Activated CD8-positive, alpha-beta T cell treated with anti-CD3 and anti-CD28 coated beads for 36 hours (primary cell): ENCODE data around the gene FBXL2. TPM values are rescaled to one million over a fixed set of nuclear protein-coding genes. Genes with fewer than 3 reads are reported as not detected.

Experiments
- ATAC-seq: fragments of 200-7000 bp; cut with Tn5 transposase; one replicate; pipeline ENCODE4 v1.10.0; 2021; ENCODE audit warnings: mild to moderate bottlenecking, moderate library complexity
- CTCF ChIA-PET: fragments of 350-600 bp; sonication (Branson Sonifier 250); formaldehyde crosslinking; loops from one replicate; lab custom pipeline; 2021; ENCODE audit warnings: antibody characterized with exemption; lab: Charles Lee
- POLR2A ChIA-PET: fragments of 350-600 bp; sonication (Branson Sonifier 250); formaldehyde crosslinking; loops from one replicate; lab custom pipeline; 2021; ENCODE audit warnings: antibody characterized with exemption; lab: Charles Lee
- DNase-seq: peaks from one replicate; pipeline ENCODE4 v3.0.0-alpha.2; 2020
- H3K27ac Mint-ChIP-seq: one replicate; pipeline ENCODE4 v1.8.0; 2021; ENCODE audit warnings: mild to moderate bottlenecking, mixed read lengths
- H3K27me3 Mint-ChIP-seq: one replicate; pipeline ENCODE4 v1.8.0; 2021; ENCODE audit warnings: mixed read lengths
- H3K36me3 Mint-ChIP-seq: one replicate; pipeline ENCODE4 v1.8.0; 2021; ENCODE audit warnings: low read depth, mixed read lengths
- H3K4me1 Mint-ChIP-seq: one replicate; pipeline ENCODE4 v1.8.0; 2021; ENCODE audit warnings: low read depth, mixed read lengths
- H3K4me3 Mint-ChIP-seq: one replicate; pipeline ENCODE4 v1.8.0; 2021; ENCODE audit warnings: mild to moderate bottlenecking, moderate library complexity, mixed read lengths
- H3K9me3 Mint-ChIP-seq: one replicate; pipeline ENCODE4 v1.8.0; 2021; ENCODE audit warnings: mixed read lengths
- intact Hi-C: fragments of 100-400 bp; cut with micrococcal nuclease; formaldehyde crosslinking; loops from one replicate; pipeline ENCODE4 v1.10.0; 2022
- total RNA-seq, 2 experiments: library from RNA; stranded (reverse); gene quantifications; one replicate each; pipeline ENCODE4 v1.2.3, GENCODE V29; 2021
- TF ChIP-seq, protein P1 (sequence below): fragments of 200-600 bp; IDR thresholded peaks from one replicate; pipeline ENCODE4 v1.8.0; 2022; ENCODE audit warnings: antibody characterized with exemption, mild to moderate bottlenecking

Gene FBXL2
- total RNA-seq, 2 experiments from 2014 or later, result not detected

DNA sequence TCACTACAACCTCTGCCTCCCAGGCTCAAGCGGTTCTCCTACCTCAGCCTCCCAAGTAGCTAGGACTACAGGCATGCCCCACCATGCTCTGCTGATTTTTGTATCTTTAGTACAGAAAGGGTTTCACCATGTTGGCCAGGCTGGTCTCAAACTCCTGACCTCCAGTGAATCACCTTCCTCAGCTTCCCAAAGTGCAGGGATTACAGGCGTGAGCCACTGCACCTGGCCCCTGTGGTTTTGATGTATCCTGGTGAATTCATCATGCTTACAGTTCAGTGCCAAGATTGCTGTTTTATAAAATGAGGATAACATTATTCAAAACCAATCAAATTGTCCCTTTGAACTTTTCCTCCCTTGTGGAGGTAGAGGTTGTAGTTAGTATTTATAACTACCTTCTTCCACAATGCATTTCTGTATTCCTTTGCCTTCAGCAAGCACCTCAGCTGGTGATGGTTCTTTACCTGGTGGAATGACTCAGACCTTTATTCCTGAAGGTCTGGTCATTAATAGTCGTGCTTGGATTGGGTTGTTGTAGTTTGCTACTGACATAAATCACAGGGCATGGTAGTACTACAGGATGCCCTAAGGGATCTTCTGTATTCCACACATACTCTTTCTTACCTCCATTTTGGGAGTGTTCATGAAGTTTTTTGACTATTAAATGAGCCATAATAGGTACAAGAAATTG lies 86.0 kb downstream of the FBXL2 start:
- DNase-seq, result no peak
- CTCF ChIA-PET, result interaction anchor here (3.3 kb wide), 1 partner anchor 10 kb away, joined by 28 read pairs; no protein-coding TSS in a partner anchor
- no peaks in the 10 kb centered on the region for H3K9me3 Mint-ChIP-seq
- intact Hi-C loops, result no loop called here
- POLR2A ChIA-PET, result no interaction called here
- no peaks in the 10 kb centered on the region for H3K4me1 Mint-ChIP-seq
- peaks cover 3% of the 10 kb centered on the region for H3K27me3 Mint-ChIP-seq
- no peak overlapping the region for H3K27ac Mint-ChIP-seq
- ATAC-seq, result no peak
- no peak overlapping the region for H3K4me3 Mint-ChIP-seq
- no peaks in the 10 kb centered on the region for H3K36me3 Mint-ChIP-seq
- TF ChIP-seq, protein P1, sequence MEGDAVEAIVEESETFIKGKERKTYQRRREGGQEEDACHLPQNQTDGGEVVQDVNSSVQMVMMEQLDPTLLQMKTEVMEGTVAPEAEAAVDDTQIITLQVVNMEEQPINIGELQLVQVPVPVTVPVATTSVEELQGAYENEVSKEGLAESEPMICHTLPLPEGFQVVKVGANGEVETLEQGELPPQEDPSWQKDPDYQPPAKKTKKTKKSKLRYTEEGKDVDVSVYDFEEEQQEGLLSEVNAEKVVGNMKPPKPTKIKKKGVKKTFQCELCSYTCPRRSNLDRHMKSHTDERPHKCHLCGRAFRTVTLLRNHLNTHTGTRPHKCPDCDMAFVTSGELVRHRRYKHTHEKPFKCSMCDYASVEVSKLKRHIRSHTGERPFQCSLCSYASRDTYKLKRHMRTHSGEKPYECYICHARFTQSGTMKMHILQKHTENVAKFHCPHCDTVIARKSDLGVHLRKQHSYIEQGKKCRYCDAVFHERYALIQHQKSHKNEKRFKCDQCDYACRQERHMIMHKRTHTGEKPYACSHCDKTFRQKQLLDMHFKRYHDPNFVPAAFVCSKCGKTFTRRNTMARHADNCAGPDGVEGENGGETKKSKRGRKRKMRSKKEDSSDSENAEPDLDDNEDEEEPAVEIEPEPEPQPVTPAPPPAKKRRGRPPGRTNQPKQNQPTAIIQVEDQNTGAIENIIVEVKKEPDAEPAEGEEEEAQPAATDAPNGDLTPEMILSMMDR, result no peak

DNA sequence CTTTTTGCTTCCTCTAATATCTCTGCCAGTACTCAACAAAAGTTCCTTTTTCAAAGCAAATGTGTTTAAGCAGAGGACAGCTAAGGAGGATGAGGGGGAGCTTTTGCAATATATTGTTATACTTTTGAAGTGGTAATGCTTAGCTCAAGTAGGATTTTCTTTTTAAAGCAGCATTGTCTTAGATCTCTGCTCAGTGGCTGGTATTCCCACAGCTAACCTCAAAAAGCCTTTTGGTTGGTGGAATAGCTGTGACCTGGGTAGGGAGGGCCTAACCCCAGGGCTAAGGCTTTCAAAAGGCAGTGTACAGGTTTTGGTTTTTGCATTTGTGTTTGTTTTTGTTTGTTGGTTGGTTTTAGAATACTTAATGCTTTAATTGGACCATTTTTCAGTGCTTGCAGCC lies 86.8 kb downstream of the FBXL2 start:
- Mint-ChIP-seq H3K4me3 (no peak overlapping the region), H3K9me3 (no peaks in the 10 kb centered on the region), H3K27me3 (peaks cover 2% of the 10 kb centered on the region), H3K4me1 (no peaks in the 10 kb centered on the region), H3K36me3 (no peaks in the 10 kb centered on the region), H3K27ac (no peak overlapping the region)
- TF ChIP-seq, protein P1, result no peak
- DNase-seq, result no peak
- ChIA-PET POLR2A (no interaction called here), CTCF (interaction anchor here (1.3 to 3.3 kb wide), 3 partner anchors 9 to 232 kb away, joined by 3 to 28 read pairs (median 7); no protein-coding TSS in a partner anchor)
- intact Hi-C loops, result no loop called here
- no peak for ATAC-seq

DNA sequence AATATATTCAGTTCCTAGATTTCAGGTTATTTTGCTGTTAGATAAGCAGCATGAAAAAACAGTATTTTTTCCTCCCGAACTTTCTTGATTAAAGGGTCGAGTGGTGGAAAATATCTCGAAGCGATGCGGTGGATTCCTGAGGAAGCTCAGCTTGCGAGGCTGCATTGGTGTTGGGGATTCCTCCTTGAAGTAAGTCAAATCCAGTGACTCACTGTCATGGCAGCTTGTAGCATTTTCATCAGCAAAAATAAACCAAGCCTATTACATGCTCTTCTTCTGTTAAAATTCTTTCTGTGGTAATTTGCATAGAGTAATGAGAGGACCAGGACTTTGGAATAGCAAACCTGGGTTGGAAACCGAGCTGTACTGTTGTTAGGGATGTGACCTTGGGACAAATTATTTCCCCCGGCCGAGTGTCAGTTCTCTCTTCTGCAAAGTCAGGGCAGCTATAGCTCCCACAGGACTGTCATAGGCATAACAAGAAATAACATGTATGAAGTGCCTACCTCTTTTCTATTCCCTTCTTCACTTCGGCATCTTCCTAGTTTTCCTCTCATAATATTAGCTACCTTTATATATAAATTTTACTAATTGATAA lies 87.4 kb downstream of the FBXL2 start:
- DNase-seq, result no peak
- Mint-ChIP-seq H3K9me3 (no peaks in the 10 kb centered on the region), H3K4me3 (no peak overlapping the region), H3K27ac (no peak overlapping the region), H3K27me3 (peaks cover 2% of the 10 kb centered on the region), H3K36me3 (no peaks in the 10 kb centered on the region), H3K4me1 (no peaks in the 10 kb centered on the region)
- TF ChIP-seq, protein P1, result no peak
- ATAC-seq, result no peak
- intact Hi-C loops, result no loop called here
- ChIA-PET CTCF (interaction anchor here (0.7 to 3.3 kb wide), 4 partner anchors 8 to 233 kb away, joined by 3 to 28 read pairs (median 5); no protein-coding TSS in a partner anchor), POLR2A (no interaction called here)

DNA sequence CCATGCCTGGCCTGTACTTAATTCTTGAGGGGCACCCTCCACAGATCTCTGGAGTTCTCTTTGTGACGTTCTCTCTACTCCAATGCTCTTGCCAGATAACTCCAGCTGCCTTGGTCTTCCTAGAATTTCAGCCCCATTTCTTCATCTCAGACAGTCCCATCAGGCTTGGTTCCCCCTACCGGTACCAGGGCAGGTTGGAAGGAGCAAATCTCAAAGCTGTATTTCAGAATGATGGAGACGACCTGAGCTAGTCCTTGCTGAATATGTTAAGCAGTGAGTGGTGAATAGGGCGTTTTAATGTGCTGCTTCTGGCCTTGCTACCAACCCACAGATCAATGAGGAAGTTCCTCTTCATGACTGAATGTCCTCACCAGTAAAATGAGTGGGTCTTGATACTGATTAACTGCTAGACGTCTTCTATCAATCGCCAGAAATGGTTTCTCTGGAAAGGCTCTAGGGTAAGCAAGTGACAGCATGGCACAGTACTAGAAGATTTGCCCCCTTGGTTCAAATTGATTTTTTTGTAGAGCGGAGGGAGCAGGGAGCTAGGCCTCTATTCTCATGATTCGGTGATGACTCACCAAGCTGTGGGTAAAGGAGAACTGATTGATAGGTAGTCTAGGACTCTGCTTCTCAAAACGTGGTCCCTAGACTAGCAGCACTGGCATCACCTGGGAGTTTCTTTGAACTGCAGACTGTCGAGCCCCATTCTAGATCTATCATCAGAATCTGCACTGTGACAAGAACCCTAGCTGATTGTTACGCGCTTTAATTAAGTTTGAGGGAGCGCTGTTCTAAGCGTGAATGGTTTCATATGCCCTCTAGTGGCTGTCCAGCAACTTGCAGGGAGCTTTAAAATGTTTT lies 95.2 kb downstream of the FBXL2 start:
- intact Hi-C loops, result loop anchor here (5.0 kb wide), 2 partner anchors 240 to 425 kb away; no protein-coding TSS in a partner anchor
- TF ChIP-seq, protein P1, result peak; percentile 98
- peak; percentile 59 for DNase-seq
- Mint-ChIP-seq H3K36me3 (no peaks in the 10 kb centered on the region), H3K27ac (no peak overlapping the region), H3K4me3 (no peak overlapping the region), H3K9me3 (no peaks in the 10 kb centered on the region), H3K27me3 (peaks cover 12% of the 10 kb centered on the region), H3K4me1 (peaks cover 2% of the 10 kb centered on the region)
- ATAC-seq, result peak; percentile 93
- ChIA-PET POLR2A (interaction anchor here (1.1 kb wide), 1 partner anchor 13 kb away, joined by 3 read pairs; no protein-coding TSS in a partner anchor), CTCF (interaction anchor here (0.5 to 4.1 kb wide), 63 partner anchors 9 to 425 kb away, joined by 3 to 78 read pairs (median 4); partner anchors contain the start of genes FBXL2, SUSD5 and UBP1)
